Suprapubic skin (tissue), 4 donors: ENCODE results near the gene CDK19. TPM values are rescaled to one million over a fixed set of nuclear protein-coding genes. Genes with fewer than 3 reads are reported as not detected.

ENCODE experiments used
- DNase-seq, 2 donors: peaks; one replicate each; pipeline ENCODE4 v3.0.0-alpha.2; 2019; ENCODE audit warnings: low spot score in 2 of 2
- H3K27ac ChIP-seq: fragments of 200-600 bp; sonication (generic); one replicate; pipeline ENCODE4 v1.5.1; 2019
- H3K27me3 ChIP-seq: fragments of 200-600 bp; sonication (generic); one replicate; pipeline ENCODE4 v1.5.1; 2019
- H3K36me3 ChIP-seq: fragments of 200-600 bp; sonication (generic); one replicate; pipeline ENCODE4 v1.5.1; 2019
- H3K4me1 ChIP-seq: fragments of 200-600 bp; sonication (generic); one replicate; pipeline ENCODE4 v1.5.1; 2019
- H3K4me3 ChIP-seq: fragments of 200-600 bp; sonication (generic); one replicate; pipeline ENCODE4 v1.5.1; 2019; ENCODE audit warnings: mild to moderate bottlenecking
- H3K9me3 ChIP-seq: fragments of 200-600 bp; sonication (generic); one replicate; pipeline ENCODE4 v1.5.1; 2019
- CTCF ChIP-seq, 2 donors: fragments of 200-600 bp in 1 of 2; fragments of 450-650 bp in 1 of 2; sonication (generic) in 1 of 2; IDR thresholded peaks; one replicate each; pipeline ENCODE4 v1.5.1; 2016 to 2019; ENCODE audit warnings: antibody characterized with exemption in 2 of 2, mild to moderate bottlenecking in 1 of 2, moderate library complexity in 1 of 2
- EP300 ChIP-seq: sonication (generic); formaldehyde crosslinking; IDR thresholded peaks from one replicate; pipeline ENCODE4 v1.6.1; 2017; ENCODE audit warnings: antibody characterized with exemption
- POLR2A ChIP-seq, 2 donors: fragments of 450-650 bp; IDR thresholded peaks; one replicate each; pipeline ENCODE4 v1.6.1; 2017; ENCODE audit warnings: antibody characterized with exemption in 2 of 2, mild to moderate bottlenecking in 2 of 2, moderate library complexity in 2 of 2
- POLR2AphosphoS5 ChIP-seq, 3 donors: sonication (generic); formaldehyde crosslinking; IDR thresholded peaks; one replicate each; pipeline ENCODE4 v1.6.1; 2017; ENCODE audit warnings: antibody characterized with exemption in 3 of 3
- WGBS: methylation state at CpG from one replicate; pipeline ENCODE4 v1.1.5; 2018; 5-methylcytosine and 5-hydroxymethylcytosine counted together
- total RNA-seq, 4 donors: library from RNA; depleted of rRNA; stranded (reverse); fragments of >200 nt; gene quantifications; one replicate each; pipeline ENCODE4 v1.1.0, GENCODE V29; 2016

Gene CDK19
- total RNA-seq, 4 donors from 2014 or later: 14.1 to 20.6 (median 19.4) TPM

GRCh38 chr6:110710115-110710514, 105.2 kb downstream of the CDK19 start:
- H3K9me3 ChIP-seq: no peaks in the 10 kb centered on the region
- 67% methylated on average over 3 of the region's 3 CpGs for WGBS
- no peak overlapping the region for H3K27ac ChIP-seq
- no peaks in the 10 kb centered on the region for H3K4me1 ChIP-seq
- no peak for DNase-seq
- H3K27me3 ChIP-seq: no peaks in the 10 kb centered on the region
- H3K4me3 ChIP-seq: no peak overlapping the region
- no peak for TF ChIP-seq EP300
- no peak for TF ChIP-seq POLR2A (IDR thresholded peaks at IDR 0.05)
- TF ChIP-seq CTCF (IDR thresholded peaks at IDR 0.05): no peak
- TF ChIP-seq POLR2AphosphoS5 (IDR thresholded peaks at IDR 0.05): no peak
- no peaks in the 10 kb centered on the region for H3K36me3 ChIP-seq

- TF ChIP-seq EP300 (no peak), POLR2A (IDR thresholded peaks at IDR 0.05) (no peak), CTCF (IDR thresholded peaks at IDR 0.05) (no peak), POLR2AphosphoS5 (IDR thresholded peaks at IDR 0.05) (no peak)
- 94% methylated on average over 2 of the region's 2 CpGs for WGBS
- H3K27me3 ChIP-seq: no peaks in the 10 kb centered on the region
Measured at GRCh38 chr6:110708295-110708950, 106.8 kb downstream of the CDK19 start.

GRCh38 chr6:110705543-110705942, 109.7 kb downstream of the CDK19 start:
- TF ChIP-seq CTCF (IDR thresholded peaks at IDR 0.05) (no peak), POLR2AphosphoS5 (IDR thresholded peaks at IDR 0.05) (no peak), POLR2A (IDR thresholded peaks at IDR 0.05) (no peak), EP300 (no peak)

More at GRCh38 chr6:110708295-110708950, 106.8 kb downstream of the CDK19 start:
- peaks cover 4% of the 10 kb centered on the region for H3K4me1 ChIP-seq
- no peak for DNase-seq
- H3K9me3 ChIP-seq: no peaks in the 10 kb centered on the region
- H3K36me3 ChIP-seq: no peaks in the 10 kb centered on the region
- H3K27ac ChIP-seq: no peak overlapping the region
- no peak overlapping the region for H3K4me3 ChIP-seq

GRCh38 chr6:110703906-110704594, 111.2 kb downstream of the CDK19 start:
- TF ChIP-seq CTCF (IDR thresholded peaks at IDR 0.05) (no peak), POLR2AphosphoS5 (IDR thresholded peaks at IDR 0.05) (no peak), EP300 (no peak), POLR2A (IDR thresholded peaks at IDR 0.05) (no peak)
- Histone ChIP-seq H3K27me3 (no peaks in the 10 kb centered on the region), H3K4me3 (no peak overlapping the region), H3K4me1 (peaks cover 4% of the 10 kb centered on the region), H3K36me3 (no peaks in the 10 kb centered on the region), H3K9me3 (no peaks in the 10 kb centered on the region), H3K27ac (no peak overlapping the region)
- DNase-seq: no peak

More at GRCh38 chr6:110705543-110705942, 109.7 kb downstream of the CDK19 start:
- DNase-seq: no peak
- Histone ChIP-seq H3K4me1 (peaks cover 4% of the 10 kb centered on the region), H3K27me3 (no peaks in the 10 kb centered on the region), H3K36me3 (no peaks in the 10 kb centered on the region), H3K4me3 (no peak overlapping the region), H3K27ac (no peak overlapping the region), H3K9me3 (no peaks in the 10 kb centered on the region)
- 89% methylated on average over 5 of the region's 5 CpGs for WGBS
